HG03442 (cell line): Measurements from ENCODE around the gene VPS33B.
"Not testable (repeated sequence)": the region's sequence is repeated elsewhere in the genome, so short reads cannot be mapped to it uniquely, and the experiment has no call there.

ENCODE experiments used
- ATAC-seq: cut with Tn5 transposase; IDR thresholded peaks from one replicate; pipeline ENCODE4 v1.9.1; 2021; ENCODE audit warnings: mild to moderate bottlenecking, moderate library complexity; ENCODE audit not compliant: unreplicated experiment

Gene VPS33B

GRCh38 chr15:91032919-91033803 is 10.8 kb upstream of the VPS33B start:
- no peak for ATAC-seq

- ATAC-seq: no peak
These were observed 9.4 kb upstream of the VPS33B start for GRCh38 chr15:91031796-91032195.

DNA sequence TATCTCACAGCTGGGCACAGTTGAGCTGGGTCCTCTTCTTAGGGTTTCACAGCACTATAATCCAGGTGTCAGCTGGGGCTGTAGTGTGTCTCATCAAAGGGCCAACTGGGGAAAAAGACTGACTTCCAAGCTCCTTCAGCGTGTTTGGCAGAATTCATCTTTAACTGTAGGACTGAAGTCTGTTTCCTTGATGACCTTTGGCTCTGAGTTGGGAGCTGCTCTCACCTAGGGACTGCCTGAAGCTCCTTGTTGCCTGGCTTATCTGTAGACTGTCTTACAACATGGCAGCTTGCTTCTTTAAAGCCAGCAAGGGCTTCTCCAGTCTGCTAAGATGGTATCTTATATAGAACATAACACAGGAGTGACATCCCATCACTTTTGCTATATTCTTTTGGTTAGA is 5.3 kb upstream of the VPS33B start:
- no peak for ATAC-seq

DNA sequence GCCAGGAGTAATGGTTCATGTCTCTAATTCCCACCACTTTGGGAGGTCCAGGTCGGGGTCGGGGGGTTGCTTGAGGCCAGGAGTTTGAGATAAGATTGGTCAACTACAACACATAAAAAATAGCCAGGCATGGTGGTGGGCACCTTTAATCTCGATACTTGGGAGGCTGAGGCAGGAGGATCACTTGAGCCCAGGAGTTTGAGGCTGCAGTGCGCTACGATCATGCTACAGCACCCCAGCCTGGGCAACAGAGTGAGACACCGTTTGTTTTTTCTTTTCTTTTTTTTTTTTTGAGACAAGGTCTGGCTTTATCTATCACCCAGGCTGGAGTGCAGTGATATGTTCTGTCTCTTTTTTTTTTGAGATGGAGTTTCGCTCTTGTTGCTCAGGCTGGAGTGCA is 1.3 kb upstream of the VPS33B start:
- no peak for ATAC-seq

GRCh38 chr15:91022832-91023129 is 387 bp upstream of the VPS33B start:
- no peak for ATAC-seq

- ATAC-seq: peak; percentile 9
These were observed 799 bp downstream of the VPS33B start for GRCh38 chr15:91021516-91022074.

DNA sequence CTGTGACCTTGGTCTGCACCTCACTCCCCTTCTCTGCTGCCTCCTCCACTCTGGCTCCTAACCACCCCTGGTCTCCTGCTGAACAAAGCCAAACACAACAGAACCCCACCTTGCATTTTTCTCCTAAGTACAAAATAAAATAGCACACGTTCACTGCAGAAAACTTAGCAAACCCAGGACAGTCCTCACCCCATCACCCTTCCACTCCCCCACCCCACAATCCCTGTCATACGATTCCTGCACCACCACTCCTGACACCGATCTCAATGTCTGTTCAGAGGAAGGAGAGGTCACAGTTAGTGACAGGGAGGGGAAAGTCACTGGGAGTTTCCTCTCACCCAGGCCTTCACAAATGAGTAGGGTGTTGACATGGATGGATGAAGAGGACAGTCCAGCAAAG is 4.2 kb downstream of the VPS33B start:
- no peak for ATAC-seq

DNA sequence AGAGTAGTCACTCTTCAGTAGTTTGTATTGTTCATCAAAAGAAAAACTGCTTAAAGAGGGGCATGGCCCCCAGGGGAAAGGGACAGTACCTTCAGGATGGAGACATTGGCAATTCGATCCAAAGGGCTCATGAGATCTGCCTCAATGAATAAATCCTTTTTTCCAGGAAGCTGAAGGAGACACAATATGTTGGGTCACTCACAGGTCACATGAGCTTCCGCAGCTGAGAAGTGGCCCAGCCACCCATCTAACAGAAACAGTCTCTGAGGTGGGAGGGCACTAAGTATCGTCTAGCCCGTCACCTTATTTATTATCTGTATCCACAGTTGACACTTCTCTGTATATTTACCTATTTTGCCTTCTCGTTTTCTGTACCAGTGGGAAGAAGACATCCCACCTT is 4.7 kb downstream of the VPS33B start:
- no peak for ATAC-seq

DNA sequence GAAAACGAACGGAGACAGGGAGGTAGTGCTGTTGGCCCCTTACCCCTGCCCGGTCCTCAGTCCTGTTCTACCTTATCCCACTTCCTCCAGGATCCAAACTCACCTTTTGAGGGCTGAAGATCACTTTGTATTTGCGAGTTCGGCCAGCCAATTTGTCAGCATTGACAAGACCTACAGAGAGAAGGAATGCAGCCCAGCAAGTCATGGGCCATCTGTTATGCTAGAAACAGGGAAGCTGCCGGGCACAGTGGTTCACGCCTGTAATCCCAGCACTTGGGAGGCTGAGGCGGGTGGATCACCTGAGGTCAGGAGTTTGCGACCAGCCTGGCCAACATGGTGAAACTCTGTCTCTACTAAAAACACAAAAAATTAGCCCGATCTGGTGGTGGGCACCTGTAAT is 8.7 kb downstream of the VPS33B start:
- ATAC-seq: not testable (repeated sequence)

DNA sequence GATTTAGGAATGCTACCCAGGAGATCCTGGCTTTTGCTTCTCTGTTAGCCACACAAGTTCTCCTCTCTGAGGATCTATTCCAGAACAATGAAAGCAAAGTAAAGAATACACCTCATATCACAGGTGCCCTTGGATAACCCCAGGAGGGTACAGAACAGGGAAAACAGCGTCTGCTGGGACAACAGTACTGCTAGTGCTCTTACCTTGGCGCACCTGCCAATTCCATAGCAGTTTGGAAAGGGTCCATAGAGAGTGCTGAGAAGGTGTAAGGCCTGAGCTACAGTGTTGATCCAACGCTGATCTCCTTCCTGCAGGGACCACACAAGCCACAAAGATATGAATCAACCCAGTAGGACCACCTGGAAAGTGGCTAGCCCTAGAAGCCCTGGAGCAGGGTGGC is 15.1 kb downstream of the VPS33B start:
- no peak for ATAC-seq

- ATAC-seq: no peak
These were observed 21.2 kb downstream of the VPS33B start for GRCh38 chr15:91001209-91001608.

- no peak for ATAC-seq
These were observed 23.7 kb downstream of the VPS33B start for GRCh38 chr15:90998737-90999136.

DNA sequence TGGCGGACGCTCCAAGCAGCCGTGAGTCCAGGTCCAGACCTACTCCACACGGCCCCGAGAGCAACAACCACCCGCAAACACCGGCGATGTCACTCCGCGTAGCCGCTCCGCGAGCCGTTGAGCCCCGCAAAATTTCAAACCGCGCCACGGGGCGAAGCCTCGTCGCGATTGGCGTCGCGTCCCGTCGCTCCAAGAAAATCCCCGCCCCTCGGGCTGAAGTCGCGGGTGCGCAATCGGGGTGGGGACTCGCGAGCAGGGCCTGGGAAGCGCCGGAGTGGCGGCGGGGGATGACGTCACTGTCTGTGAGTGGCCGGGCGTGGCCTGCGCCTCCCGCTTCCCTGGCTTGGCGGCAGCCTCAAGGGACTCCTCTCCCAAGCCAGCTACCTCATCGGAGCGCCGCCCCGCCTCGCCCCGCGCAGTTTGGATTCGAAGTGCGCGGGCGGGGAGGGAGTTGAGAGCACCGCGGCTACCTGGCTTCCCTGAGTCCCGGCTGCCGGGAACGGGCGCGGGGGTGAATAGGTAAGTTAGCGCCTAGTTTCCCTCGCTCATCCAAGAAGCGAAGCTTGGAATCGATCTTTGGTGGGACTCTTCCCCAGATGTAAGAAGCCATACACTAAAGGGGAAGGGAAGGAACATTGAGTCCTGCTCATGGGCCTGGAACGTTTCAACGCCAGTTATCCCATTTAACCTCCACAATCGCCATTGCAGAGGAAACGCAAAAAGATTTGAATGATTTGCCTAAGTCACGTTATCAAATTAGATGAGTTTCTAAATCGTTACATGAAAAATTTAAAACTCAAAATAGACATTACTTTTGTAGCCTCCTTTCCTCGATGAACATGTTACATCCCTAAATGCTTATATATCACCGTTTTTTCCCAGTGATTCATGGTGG is 27.7 kb downstream of the VPS33B start, which contains the start of gene PRC1:
Gene PRC1 (minus strand): TSS at position 119 of the 895 bp plus-strand sequence. CDS start 118 bp downstream, at position 1.
- peak; percentile 93 for ATAC-seq

GRCh38 chr15:90994059-90994416 is 28.4 kb downstream of the VPS33B start:
- peak; percentile 21 for ATAC-seq

DNA sequence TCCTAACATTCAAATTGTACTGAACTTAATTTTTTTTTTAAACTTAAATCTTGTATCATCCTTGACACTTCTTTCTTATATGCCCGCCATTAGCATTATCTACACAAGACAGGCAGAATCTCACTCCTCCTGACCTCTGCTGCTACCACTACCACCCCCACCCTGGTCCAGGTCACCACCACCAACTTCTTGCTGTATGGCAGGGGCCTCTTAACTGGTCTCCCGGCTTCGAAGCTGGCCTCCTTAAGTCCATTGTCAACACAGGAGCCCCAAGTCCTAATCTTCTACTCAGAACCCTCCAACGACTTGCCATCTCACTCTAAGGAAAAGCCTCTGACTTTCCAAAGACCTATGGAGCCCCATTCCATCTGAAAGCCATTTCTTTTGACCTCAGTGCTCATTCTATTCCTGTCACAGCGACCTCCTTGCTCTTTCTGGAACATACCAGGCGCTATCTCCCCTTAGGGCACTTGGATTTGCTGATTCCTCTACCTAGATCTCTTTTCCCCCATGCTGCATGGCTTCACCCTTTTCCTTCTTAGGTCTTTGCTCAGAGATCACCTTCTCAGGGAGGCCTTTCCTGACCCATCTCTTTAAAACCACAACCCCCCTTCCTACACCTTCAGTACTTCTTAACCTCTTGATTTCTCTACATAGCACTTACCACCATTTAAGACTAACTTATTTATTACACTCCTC is 30.7 kb downstream of the VPS33B start:
- ATAC-seq: no peak

DNA sequence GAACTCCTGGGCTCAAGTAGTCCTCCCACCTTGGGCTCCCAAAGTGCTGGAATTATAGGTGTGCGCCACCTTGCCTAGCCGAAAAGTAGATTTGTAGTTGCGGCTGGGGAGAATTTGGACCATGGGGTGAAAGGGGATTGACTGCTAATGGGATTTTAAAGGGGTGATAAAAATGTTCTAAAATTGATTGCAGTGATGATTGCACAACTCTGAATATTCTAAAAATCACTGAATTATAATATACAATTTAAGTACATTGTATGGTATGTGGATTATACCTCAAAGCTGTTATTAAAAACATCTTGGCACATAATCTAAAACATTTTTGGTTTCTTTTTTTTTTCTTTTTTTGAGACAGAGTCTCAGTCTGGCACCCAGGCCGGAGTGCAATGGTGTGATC is 31.9 kb downstream of the VPS33B start:
- no peak for ATAC-seq

GRCh38 chr15:90989040-90989768 is 33.2 kb downstream of the VPS33B start:
- ATAC-seq: no peak

GRCh38 chr15:90988296-90988695 is 34.1 kb downstream of the VPS33B start:
- no peak for ATAC-seq

DNA sequence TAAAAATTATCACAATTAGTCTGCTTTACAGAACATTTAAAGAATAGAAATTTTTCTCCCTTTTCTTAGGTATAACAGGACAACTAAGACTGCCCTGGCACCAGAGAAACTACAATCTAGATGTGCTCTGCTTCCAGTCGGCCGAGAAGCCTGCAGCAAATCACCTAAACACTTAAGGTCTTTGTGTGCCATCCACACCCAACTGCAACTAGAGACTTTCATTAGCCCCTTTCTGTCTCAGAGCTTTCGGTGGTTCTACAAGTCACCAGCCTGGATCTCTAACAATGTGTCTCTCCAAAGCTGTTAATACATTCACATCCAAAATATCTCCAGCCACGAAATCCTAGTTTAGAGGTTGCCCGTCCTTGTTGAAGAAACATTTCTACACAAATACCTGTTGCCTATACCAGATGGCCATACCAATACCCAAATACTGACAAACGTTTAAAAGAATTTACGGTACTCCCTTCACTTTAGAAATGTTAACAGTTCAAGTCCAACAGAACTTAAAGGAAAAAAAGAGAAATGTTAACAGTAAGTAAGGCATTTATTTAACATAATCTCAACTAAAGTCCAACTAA is 34.7 kb downstream of the VPS33B start:
- ATAC-seq: no peak
